Measurements from ENCODE around the gene CLASRP. TPM values are rescaled to one million over a fixed set of nuclear protein-coding genes. Genes with fewer than 3 reads are reported as not detected.

The CLASRP gene
- total and polyA plus RNA-seq, 9 of the 15 experiments (the other 6 are each of a cell fraction or from before 2014, with no cell fraction given): 0.94 to 86.3 (median 44.0) TPM

DNA sequence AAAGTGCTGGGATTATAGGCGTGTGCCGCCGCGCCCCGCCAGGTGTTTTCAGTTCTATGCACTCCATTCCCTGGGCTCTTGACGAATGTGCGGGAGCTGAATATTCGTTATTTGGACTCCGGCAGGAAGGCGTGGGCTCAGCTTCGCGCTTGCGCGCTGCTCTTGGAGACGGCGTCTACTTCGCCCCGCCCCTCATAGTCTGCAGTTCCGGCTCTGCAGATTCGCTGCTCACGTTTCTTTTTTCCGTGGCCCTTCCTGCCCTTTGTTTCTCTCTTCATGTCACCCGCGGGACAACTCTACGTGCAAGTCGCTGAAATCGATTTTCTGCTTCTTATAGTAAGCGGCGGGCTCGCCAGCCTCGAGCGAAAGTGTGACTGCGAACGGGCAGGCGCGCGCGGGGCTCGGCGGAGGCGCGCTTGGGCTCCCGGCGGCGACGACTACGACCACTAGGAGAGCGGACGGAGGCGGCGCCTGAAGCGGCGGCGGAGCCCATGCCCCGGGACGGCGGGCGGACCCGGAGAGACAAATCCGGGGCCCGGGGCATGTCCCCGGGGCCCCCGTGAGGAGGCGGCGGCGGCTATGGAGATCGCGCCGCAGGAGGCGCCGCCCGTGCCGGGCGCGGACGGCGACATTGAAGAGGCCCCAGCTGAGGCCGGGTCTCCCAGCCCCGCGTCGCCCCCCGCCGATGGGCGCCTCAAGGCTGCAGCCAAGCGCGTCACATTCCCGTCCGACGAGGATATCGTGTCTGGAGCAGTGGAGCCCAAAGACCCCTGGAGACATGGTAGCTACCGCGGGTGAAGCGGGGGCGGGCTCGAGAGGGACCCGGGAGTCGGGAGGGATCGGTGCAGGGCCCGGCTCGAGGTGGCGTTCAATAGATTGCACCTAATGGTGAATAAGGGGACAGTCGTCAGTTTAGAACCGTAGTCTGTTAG is 54.2 kb downstream of the CLASRP start, which contains the start of gene PPP1R37 (continued):
- TF ChIP-seq, protein P1, sequence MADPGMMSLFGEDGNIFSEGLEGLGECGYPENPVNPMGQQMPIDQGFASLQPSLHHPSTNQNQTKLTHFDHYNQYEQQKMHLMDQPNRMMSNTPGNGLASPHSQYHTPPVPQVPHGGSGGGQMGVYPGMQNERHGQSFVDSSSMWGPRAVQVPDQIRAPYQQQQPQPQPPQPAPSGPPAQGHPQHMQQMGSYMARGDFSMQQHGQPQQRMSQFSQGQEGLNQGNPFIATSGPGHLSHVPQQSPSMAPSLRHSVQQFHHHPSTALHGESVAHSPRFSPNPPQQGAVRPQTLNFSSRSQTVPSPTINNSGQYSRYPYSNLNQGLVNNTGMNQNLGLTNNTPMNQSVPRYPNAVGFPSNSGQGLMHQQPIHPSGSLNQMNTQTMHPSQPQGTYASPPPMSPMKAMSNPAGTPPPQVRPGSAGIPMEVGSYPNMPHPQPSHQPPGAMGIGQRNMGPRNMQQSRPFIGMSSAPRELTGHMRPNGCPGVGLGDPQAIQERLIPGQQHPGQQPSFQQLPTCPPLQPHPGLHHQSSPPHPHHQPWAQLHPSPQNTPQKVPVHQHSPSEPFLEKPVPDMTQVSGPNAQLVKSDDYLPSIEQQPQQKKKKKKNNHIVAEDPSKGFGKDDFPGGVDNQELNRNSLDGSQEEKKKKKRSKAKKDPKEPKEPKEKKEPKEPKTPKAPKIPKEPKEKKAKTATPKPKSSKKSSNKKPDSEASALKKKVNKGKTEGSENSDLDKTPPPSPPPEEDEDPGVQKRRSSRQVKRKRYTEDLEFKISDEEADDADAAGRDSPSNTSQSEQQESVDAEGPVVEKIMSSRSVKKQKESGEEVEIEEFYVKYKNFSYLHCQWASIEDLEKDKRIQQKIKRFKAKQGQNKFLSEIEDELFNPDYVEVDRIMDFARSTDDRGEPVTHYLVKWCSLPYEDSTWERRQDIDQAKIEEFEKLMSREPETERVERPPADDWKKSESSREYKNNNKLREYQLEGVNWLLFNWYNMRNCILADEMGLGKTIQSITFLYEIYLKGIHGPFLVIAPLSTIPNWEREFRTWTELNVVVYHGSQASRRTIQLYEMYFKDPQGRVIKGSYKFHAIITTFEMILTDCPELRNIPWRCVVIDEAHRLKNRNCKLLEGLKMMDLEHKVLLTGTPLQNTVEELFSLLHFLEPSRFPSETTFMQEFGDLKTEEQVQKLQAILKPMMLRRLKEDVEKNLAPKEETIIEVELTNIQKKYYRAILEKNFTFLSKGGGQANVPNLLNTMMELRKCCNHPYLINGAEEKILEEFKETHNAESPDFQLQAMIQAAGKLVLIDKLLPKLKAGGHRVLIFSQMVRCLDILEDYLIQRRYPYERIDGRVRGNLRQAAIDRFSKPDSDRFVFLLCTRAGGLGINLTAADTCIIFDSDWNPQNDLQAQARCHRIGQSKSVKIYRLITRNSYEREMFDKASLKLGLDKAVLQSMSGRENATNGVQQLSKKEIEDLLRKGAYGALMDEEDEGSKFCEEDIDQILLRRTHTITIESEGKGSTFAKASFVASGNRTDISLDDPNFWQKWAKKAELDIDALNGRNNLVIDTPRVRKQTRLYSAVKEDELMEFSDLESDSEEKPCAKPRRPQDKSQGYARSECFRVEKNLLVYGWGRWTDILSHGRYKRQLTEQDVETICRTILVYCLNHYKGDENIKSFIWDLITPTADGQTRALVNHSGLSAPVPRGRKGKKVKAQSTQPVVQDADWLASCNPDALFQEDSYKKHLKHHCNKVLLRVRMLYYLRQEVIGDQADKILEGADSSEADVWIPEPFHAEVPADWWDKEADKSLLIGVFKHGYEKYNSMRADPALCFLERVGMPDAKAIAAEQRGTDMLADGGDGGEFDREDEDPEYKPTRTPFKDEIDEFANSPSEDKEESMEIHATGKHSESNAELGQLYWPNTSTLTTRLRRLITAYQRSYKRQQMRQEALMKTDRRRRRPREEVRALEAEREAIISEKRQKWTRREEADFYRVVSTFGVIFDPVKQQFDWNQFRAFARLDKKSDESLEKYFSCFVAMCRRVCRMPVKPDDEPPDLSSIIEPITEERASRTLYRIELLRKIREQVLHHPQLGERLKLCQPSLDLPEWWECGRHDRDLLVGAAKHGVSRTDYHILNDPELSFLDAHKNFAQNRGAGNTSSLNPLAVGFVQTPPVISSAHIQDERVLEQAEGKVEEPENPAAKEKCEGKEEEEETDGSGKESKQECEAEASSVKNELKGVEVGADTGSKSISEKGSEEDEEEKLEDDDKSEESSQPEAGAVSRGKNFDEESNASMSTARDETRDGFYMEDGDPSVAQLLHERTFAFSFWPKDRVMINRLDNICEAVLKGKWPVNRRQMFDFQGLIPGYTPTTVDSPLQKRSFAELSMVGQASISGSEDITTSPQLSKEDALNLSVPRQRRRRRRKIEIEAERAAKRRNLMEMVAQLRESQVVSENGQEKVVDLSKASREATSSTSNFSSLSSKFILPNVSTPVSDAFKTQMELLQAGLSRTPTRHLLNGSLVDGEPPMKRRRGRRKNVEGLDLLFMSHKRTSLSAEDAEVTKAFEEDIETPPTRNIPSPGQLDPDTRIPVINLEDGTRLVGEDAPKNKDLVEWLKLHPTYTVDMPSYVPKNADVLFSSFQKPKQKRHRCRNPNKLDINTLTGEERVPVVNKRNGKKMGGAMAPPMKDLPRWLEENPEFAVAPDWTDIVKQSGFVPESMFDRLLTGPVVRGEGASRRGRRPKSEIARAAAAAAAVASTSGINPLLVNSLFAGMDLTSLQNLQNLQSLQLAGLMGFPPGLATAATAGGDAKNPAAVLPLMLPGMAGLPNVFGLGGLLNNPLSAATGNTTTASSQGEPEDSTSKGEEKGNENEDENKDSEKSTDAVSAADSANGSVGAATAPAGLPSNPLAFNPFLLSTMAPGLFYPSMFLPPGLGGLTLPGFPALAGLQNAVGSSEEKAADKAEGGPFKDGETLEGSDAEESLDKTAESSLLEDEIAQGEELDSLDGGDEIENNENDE (IDR thresholded peaks at IDR 0.05; ENCODE audit: low read depth, low read length): no peak
- TF ChIP-seq KAT2B (IDR thresholded peaks at IDR 0.05; ENCODE audit: low read depth, low read length) (no peak), SMC3 (conservative IDR thresholded peaks at IDR 0.05; ENCODE audit: insufficient read depth, low read depth, low read length) (no peak), HEY1 (CRISPR knock-in tag; IDR thresholded peaks at IDR 0.05; ENCODE audit: borderline replicate concordance) (no peak), NCOA4 (IDR thresholded peaks at IDR 0.05; ENCODE audit: partially characterized antibody) (no peak), SRF (CRISPR knock-in tag; IDR thresholded peaks at IDR 0.05) (peak in 1 of 2 experiments; percentile 38; a peak in 1 of 4 replicates), RUNX1 (IDR thresholded peaks at IDR 0.05; ENCODE audit: low read depth) (no peak), ZSCAN32 (CRISPR knock-in tag; IDR thresholded peaks at IDR 0.05) (no peak)
- TF ChIP-seq, protein P2, sequence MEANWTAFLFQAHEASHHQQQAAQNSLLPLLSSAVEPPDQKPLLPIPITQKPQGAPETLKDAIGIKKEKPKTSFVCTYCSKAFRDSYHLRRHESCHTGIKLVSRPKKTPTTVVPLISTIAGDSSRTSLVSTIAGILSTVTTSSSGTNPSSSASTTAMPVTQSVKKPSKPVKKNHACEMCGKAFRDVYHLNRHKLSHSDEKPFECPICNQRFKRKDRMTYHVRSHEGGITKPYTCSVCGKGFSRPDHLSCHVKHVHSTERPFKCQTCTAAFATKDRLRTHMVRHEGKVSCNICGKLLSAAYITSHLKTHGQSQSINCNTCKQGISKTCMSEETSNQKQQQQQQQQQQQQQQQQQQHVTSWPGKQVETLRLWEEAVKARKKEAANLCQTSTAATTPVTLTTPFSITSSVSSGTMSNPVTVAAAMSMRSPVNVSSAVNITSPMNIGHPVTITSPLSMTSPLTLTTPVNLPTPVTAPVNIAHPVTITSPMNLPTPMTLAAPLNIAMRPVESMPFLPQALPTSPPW (CRISPR knock-in tag; IDR thresholded peaks at IDR 0.05): peak; percentile 77
- TF ChIP-seq, protein P3, sequence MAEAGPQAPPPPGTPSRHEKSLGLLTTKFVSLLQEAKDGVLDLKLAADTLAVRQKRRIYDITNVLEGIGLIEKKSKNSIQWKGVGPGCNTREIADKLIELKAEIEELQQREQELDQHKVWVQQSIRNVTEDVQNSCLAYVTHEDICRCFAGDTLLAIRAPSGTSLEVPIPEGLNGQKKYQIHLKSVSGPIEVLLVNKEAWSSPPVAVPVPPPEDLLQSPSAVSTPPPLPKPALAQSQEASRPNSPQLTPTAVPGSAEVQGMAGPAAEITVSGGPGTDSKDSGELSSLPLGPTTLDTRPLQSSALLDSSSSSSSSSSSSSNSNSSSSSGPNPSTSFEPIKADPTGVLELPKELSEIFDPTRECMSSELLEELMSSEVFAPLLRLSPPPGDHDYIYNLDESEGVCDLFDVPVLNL (CRISPR knock-in tag; IDR thresholded peaks at IDR 0.05; ENCODE audit: low read depth): no peak
